ENCODE measurements around the gene SPAG6. TPM values are rescaled to one million over a fixed set of nuclear protein-coding genes. Genes with fewer than 3 reads are reported as not detected.

Gene SPAG6
- total RNA-seq, 1 experiment from 2014 or later, result not detected

- Histone ChIP-seq H3K36me3 (ENCODE audit: low read depth) (no peaks in the 10 kb centered on the region), H3K79me2 (ENCODE audit: low read depth) (peaks cover 42% of the 10 kb centered on the region), H3K4me2 (peak overlapping the region; percentile 81), H3K4me1 (replicated peaks; ENCODE audit: insufficient read depth) (peaks cover 42% of the 10 kb centered on the region), H3K9me2 (ENCODE audit: insufficient read depth) (no peaks in the 10 kb centered on the region), H4K20me1 (ENCODE audit: insufficient read depth) (peaks cover 9% of the 10 kb centered on the region), H3K27ac (no peak overlapping the region), H3K27me3 (ENCODE audit: insufficient read depth, low read depth) (peaks cover 16% of the 10 kb centered on the region), H3K4me3 (peak overlapping the region; percentile 75; the same call in 1 of the 2 replicates), H2AFZ (peak overlapping the region; percentile 70; the same call in 1 of the 2 replicates), H3F3A (ENCODE audit: insufficient read depth, low read depth) (0 out of 2 replicates have a peak, but pooled peaks cover 3% of the 10 kb centered on the region), H3K9me3 (ENCODE audit: insufficient read depth, low read depth) (no peaks in the 10 kb centered on the region)
- DNase-seq, result no peak
- POLR2A ChIA-PET (ENCODE audit: unreplicated experiment), result interaction anchor here (0.6 kb wide), 1 partner anchor 94 kb away, joined by 4 read pairs; no protein-coding TSS in a partner anchor
- intact Hi-C loops (cut with micrococcal nuclease; ENCODE audit: unreplicated experiment), result loop anchor here (1.0 to 10.0 kb wide), 5 partner anchors 93 to 742 kb away; partner anchors contain the start of gene PIP4K2A
- BruUV-seq (replicated peaks), result no TSS peak
- CTCF ChIA-PET, result no interaction called here
- TF ChIP-seq EZH2 (IDR thresholded peaks at IDR 0.05; ENCODE audit: low read depth) (no peak), CTCF (conservative IDR thresholded peaks at IDR 0.05) (no peak)
Measured at GRCh38 chr10:22322641-22323160, 22.6 kb upstream of the SPAG6 start.

GRCh38 chr10:22323538-22324305 lies 21.6 kb upstream of the SPAG6 start:
- POLR2A ChIA-PET (ENCODE audit: unreplicated experiment), result interaction anchor here (0.6 kb wide), 1 partner anchor 63 kb away, joined by 3 read pairs; no protein-coding TSS in a partner anchor
- intact Hi-C loops (cut with micrococcal nuclease; ENCODE audit: unreplicated experiment), result loop anchor here (5.0 to 10.0 kb wide), 4 partner anchors 359 to 741 kb away; partner anchors contain the start of gene PIP4K2A
- no peak overlapping the region; the same call in 1 of the 2 replicates for H3K4me3 ChIP-seq

More at GRCh38 chr10:22323538-22324305, 21.6 kb upstream of the SPAG6 start:
- DNase-seq, result no peak
- CTCF ChIA-PET, result no interaction called here
- H3F3A ChIP-seq (ENCODE audit: insufficient read depth, low read depth), result 0 out of 2 replicates have a peak, but pooled peaks cover 3% of the 10 kb centered on the region
- peaks cover 40% of the 10 kb centered on the region for H3K79me2 ChIP-seq (ENCODE audit: low read depth)
- no peaks in the 10 kb centered on the region for H3K9me3 ChIP-seq (ENCODE audit: insufficient read depth, low read depth)
- peaks cover 9% of the 10 kb centered on the region for H4K20me1 ChIP-seq (ENCODE audit: insufficient read depth)
- H2AFZ ChIP-seq, result no peak overlapping the region
- no peaks in the 10 kb centered on the region for H3K9me2 ChIP-seq (ENCODE audit: insufficient read depth)
- no peak overlapping the region for H3K27ac ChIP-seq
- TF ChIP-seq CTCF (conservative IDR thresholded peaks at IDR 0.05) (no peak), EZH2 (IDR thresholded peaks at IDR 0.05; ENCODE audit: low read depth) (no peak)
- H3K4me2 ChIP-seq, result peak overlapping the region; percentile 90; the same call in 1 of the 2 replicates
- peaks cover 16% of the 10 kb centered on the region for H3K27me3 ChIP-seq (ENCODE audit: insufficient read depth, low read depth)
- no peaks in the 10 kb centered on the region for H3K36me3 ChIP-seq (ENCODE audit: low read depth)
- no TSS peak for BruUV-seq (replicated peaks)
- peaks cover 34% of the 10 kb centered on the region for H3K4me1 ChIP-seq (replicated peaks; ENCODE audit: insufficient read depth)
